Esophagus muscularis mucosa (tissue), 4 donors: ENCODE data around the gene SOAT2. TPM values are rescaled to one million over a fixed set of nuclear protein-coding genes. Genes with fewer than 3 reads are reported as not detected.

ENCODE experiments used
- DNase-seq: peaks from one replicate; pipeline ENCODE4 v3.0.0-alpha.2; 2017; ENCODE audit errors: extremely low spot score
- H3K27ac ChIP-seq, 4 donors: fragments of 200-600 bp; sonication (generic); replicated peaks in 1 of 4; 1 replicate in 3 of 4; 2 replicates in 1 of 4; pipeline ENCODE4 v1.5.1; 2016 to 2019; ENCODE audit warnings: mild to moderate bottlenecking in 1 of 4
- H3K27me3 ChIP-seq, 4 donors: fragments of 200-600 bp; sonication (generic); one replicate each; pipeline versions ENCODE4 v1.5.1 to v1.6.0; 2016 to 2019
- H3K36me3 ChIP-seq, 4 donors: fragments of 200-600 bp; sonication (generic); one replicate each; pipeline ENCODE4 v1.5.1; 2016 to 2019
- H3K4me1 ChIP-seq, 4 donors: fragments of 200-600 bp; sonication (generic); one replicate each; pipeline ENCODE4 v1.5.1; 2016 to 2019
- H3K4me3 ChIP-seq, 4 donors: fragments of 200-600 bp; sonication (generic); 1 replicate in 2 of 4; 2 replicates in 2 of 4; pipeline ENCODE4 v1.5.1; 2016 to 2019; ENCODE audit warnings: mild to moderate bottlenecking in 4 of 4, moderate library complexity in 1 of 4
- H3K9me3 ChIP-seq, 4 donors: fragments of 200-600 bp; sonication (generic); 1 replicate in 3 of 4; 2 replicates in 1 of 4; pipeline ENCODE4 v1.5.1; 2016 to 2019
- CTCF ChIP-seq, 3 experiments: fragments of 200-600 bp in 2 of 3; fragments of 450-650 bp in 1 of 3; sonication (generic) in 2 of 3; IDR thresholded peaks; one replicate each; pipeline ENCODE4 v1.5.1; 2017 to 2019; ENCODE audit warnings: antibody characterized with exemption in 3 of 3, mild to moderate bottlenecking in 2 of 3, moderate library complexity in 1 of 3
- EP300 ChIP-seq: sonication (generic); formaldehyde crosslinking; IDR thresholded peaks from one replicate; pipeline ENCODE4 v1.6.1; 2017; ENCODE audit warnings: antibody characterized with exemption
- POLR2A ChIP-seq: fragments of 450-650 bp; IDR thresholded peaks from one replicate; pipeline ENCODE4 v1.6.1; 2017; ENCODE audit warnings: antibody characterized with exemption, moderate library complexity, mild to moderate bottlenecking, low read depth
- POLR2AphosphoS5 ChIP-seq, 2 donors: sonication (generic); formaldehyde crosslinking; IDR thresholded peaks; one replicate each; pipeline ENCODE4 v1.6.1; 2017; ENCODE audit warnings: antibody characterized with exemption in 2 of 2
- WGBS: methylation state at CpG from one replicate; pipeline ENCODE4 v1.1.5; 2018; 5-methylcytosine and 5-hydroxymethylcytosine counted together
- intact Hi-C: fragments of 100-400 bp; cut with DNase I; formaldehyde crosslinking; loops from one replicate; pipeline ENCODE4 v1.15.1; 2023
- small RNA-seq, 3 donors: library from RNA; depleted of rRNA; stranded (forward); fragments of <200 nt; gene quantifications; one replicate each; pipeline ENCODE3, GENCODE V24; 2016
- total RNA-seq, 4 donors: library from RNA; depleted of rRNA; stranded (reverse); fragments of >200 nt; gene quantifications; one replicate each; pipeline versions ENCODE4 v1.1.0 to v1.2.1, GENCODE V29; 2016

Gene SOAT2
- total RNA-seq, 4 donors from 2014 or later: not detected

- Histone ChIP-seq H3K9me3 (no peaks in the 10 kb centered on the region), H3K4me3 (no peak overlapping the region), H3K27me3 (no peaks in the 10 kb centered on the region), H3K4me1 (peaks cover 0 to 29% (median 22%) of the 10 kb centered on the region in 4 donors), H3K27ac (peak overlapping the region; percentile 39 to 69 (median 62)), H3K36me3 (peaks cover 0 to 31% (median 26%) of the 10 kb centered on the region in 4 donors)
- no peak for TF ChIP-seq POLR2AphosphoS5 (IDR thresholded peaks at IDR 0.05)
- TF ChIP-seq EP300: no peak
- no peak for TF ChIP-seq POLR2A
- no peak for TF ChIP-seq CTCF (IDR thresholded peaks at IDR 0.05)
- 88% methylated on average over 9 of the region's 10 CpGs for WGBS
- intact Hi-C loops: no loop called here
- DNase-seq: no peak
These were observed 69.9 kb downstream of the SOAT2 start for GRCh38 chr12:53173085-53173715.

Small RNA genes within 50 kb of the gene (small RNA-seq; reads per million reads assigned to genes)
- 0 reads per million in 3 donors for gene HIGD1AP1
- 0 reads per million in 3 donors for gene MIR6757
- gene RNU6-333P: 0 reads per million in 3 donors

Other genes with a start within 250 kb of the SOAT2 start
- 100 to 1,000 TPM; 136 to 508 (median 387) TPM for gene KRT8, start 198.4 kb upstream of the SOAT2 start, total RNA-seq
- gene KRT18, start 154.4 kb upstream of the SOAT2 start, total RNA-seq: 10 to 100 TPM; 19.7 to 42.5 (median 23.6) TPM
- gene EIF4B, start 97.0 kb upstream of the SOAT2 start, total RNA-seq: 100 to 1,000 TPM; 400 to 648 (median 576) TPM
- 100 to 1,000 TPM; 173 to 226 (median 202) TPM for gene TNS2, start 53.4 kb upstream of the SOAT2 start, total RNA-seq
- 100 to 1,000 TPM in 2 of 4 donors, 10 to 100 TPM in 2; 79.7 to 125 (median 99.1) TPM for gene SPRYD3, start 24.1 kb upstream of the SOAT2 start, total RNA-seq
- 1,000 to 10,000 TPM in 1 of 4 donors, 100 to 1,000 TPM in 3; 626 to 1,141 (median 795) TPM for gene IGFBP6, start 5.8 kb upstream of the SOAT2 start, total RNA-seq
- gene ZNF740, start 77.2 kb downstream of the SOAT2 start, total RNA-seq: 10 to 100 TPM; 12.4 to 19.6 (median 15.3) TPM
- 10 to 100 TPM; 10.8 to 27.8 (median 15.0) TPM for gene CSAD, start 77.4 kb downstream of the SOAT2 start, total RNA-seq
- 1 to 10 TPM; 1.1 to 1.8 (median 1.4) TPM for gene ITGB7, start 103.8 kb downstream of the SOAT2 start, total RNA-seq
- 10 to 100 TPM; 10.3 to 26.1 (median 22.9) TPM for gene RARG, start 128.7 kb downstream of the SOAT2 start, total RNA-seq
- gene ESPL1, start 164.8 kb downstream of the SOAT2 start, total RNA-seq: 1 to 10 TPM in 1 of 4 donors, under 1 TPM in 3; under 0.01 to 2.0 (median 0.24) TPM
- gene PFDN5, start 192.1 kb downstream of the SOAT2 start, total RNA-seq: 100 to 1,000 TPM; 446 to 812 (median 631) TPM
- 10 to 100 TPM; 41.6 to 63.0 (median 46.2) TPM for gene MYG1, start 196.2 kb downstream of the SOAT2 start, total RNA-seq
- gene AAAS, start 218.1 kb downstream of the SOAT2 start, total RNA-seq: 10 to 100 TPM; 35.1 to 46.2 (median 38.3) TPM
- gene SP7, start 232.9 kb downstream of the SOAT2 start, total RNA-seq: not detected